Measurements from ENCODE around the gene ASB8. TPM values are rescaled to one million over a fixed set of nuclear protein-coding genes. Genes with fewer than 3 reads are reported as not detected.
A peak's percentile ranks its signal among the peaks of the same experiment; 100 is the strongest.

Gene ASB8
- total and polyA plus RNA-seq, 2 donors (not counting 1 experiment from before 2014, with no cell fraction given) = 23.8 to 35.0 TPM

GRCh38 chr12:48109424-48109823, 47.9 kb downstream of the ASB8 start:
- Histone ChIP-seq H4K20me1 (ENCODE audit: control insufficient read depth, extremely low read depth, insufficient read depth, low read length) (no peaks in the 10 kb centered on the region), H3K36me3 (ENCODE audit: control insufficient read depth, insufficient read depth, low read length) (no peaks in the 10 kb centered on the region), H3K79me2 (ENCODE audit: control insufficient read depth, insufficient read depth, low read length) (peaks cover 10% of the 10 kb centered on the region), H3K4me3 (replicated peaks in 1 of 4; ENCODE audit: control extremely low read depth in 1 of 4, insufficient read depth in 1 of 4, low read depth in 3 of 4, low read length in 4 of 4) (no peak overlapping the region), H3K4me2 (ENCODE audit: extremely low read depth, insufficient read depth, low read length) (no peak overlapping the region), H3K4me1 (ENCODE audit: control insufficient read depth, extremely low read depth, insufficient read depth, low read length) (peaks cover 3% of the 10 kb centered on the region), H3K27ac (ENCODE audit: insufficient read depth, low read length) (no peak overlapping the region), H2AFZ (ENCODE audit: low read length) (no peak overlapping the region), H3K9ac (ENCODE audit: insufficient read depth, low read length) (no peak overlapping the region), H3K27me3 (ENCODE audit: control insufficient read depth, insufficient read depth, low read length) (peaks cover 3% of the 10 kb centered on the region), H3K9me3 (ENCODE audit: control insufficient read depth, insufficient read depth, low read depth, low read length) (no peaks in the 10 kb centered on the region)
- DNase-seq (ENCODE audit: low read depth in 2 of 2) = no peak
- no peak for TF ChIP-seq CTCF (conservative IDR thresholded peaks at IDR 0.05 in 1 of 2, IDR thresholded peaks at IDR 0.05 in 1 of 2; ENCODE audit: low read depth in 1 of 2, low read length in 2 of 2)
- TF ChIP-seq EZH2 (IDR thresholded peaks at IDR 0.05; ENCODE audit: low read length, missing control alignments) = no peak

DNA sequence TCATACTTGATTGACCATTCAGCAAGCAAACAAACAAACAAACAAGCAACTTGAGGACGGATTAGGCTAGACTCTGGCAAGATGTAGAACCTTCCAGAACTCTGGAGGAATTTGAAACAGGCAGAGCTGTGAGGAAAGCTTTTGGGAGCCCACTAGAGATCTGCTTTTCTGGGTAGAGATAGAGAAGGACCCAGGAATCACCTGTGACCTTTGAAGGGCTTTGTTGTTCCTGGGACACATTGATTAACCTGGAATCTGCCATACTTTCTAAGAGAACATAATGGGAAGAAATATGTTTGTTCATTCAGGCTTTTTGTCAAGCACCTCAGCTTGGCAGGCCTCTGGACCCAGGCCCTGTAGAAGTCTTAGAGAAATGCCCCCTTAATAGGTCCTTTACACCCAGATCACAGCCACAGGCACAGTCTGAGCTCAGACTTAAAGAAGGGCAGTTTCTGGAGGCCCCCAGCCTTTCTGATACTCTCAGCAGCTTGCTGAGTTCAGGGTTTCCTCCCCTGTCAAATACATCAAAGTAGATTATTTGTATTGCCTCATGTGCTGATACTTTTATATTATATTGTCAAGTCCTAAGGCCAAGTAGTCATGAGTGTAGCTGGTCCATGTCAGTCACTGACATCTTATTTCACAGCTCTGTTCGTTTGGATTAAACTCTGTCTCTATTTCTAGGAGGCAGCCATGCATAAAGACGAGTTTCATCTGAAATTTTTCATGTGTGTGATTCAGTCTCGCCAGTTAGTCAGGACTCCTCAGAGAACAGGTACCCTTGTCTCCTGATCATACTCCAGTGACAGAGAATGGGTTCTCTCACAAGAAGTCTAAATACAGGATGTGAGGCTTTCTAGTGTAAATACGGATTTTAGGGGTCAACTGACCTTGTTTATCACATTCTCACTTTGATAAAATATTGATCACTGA, 50.4 kb downstream of the ASB8 start:
- TF ChIP-seq EZH2 (IDR thresholded peaks at IDR 0.05; ENCODE audit: low read length, missing control alignments) = no peak
- no peak for TF ChIP-seq CTCF (conservative IDR thresholded peaks at IDR 0.05 in 1 of 2, IDR thresholded peaks at IDR 0.05 in 1 of 2; ENCODE audit: low read depth in 1 of 2, low read length in 2 of 2)
- no peaks in the 10 kb centered on the region for H3K36me3 ChIP-seq (ENCODE audit: control insufficient read depth, insufficient read depth, low read length)

DNA sequence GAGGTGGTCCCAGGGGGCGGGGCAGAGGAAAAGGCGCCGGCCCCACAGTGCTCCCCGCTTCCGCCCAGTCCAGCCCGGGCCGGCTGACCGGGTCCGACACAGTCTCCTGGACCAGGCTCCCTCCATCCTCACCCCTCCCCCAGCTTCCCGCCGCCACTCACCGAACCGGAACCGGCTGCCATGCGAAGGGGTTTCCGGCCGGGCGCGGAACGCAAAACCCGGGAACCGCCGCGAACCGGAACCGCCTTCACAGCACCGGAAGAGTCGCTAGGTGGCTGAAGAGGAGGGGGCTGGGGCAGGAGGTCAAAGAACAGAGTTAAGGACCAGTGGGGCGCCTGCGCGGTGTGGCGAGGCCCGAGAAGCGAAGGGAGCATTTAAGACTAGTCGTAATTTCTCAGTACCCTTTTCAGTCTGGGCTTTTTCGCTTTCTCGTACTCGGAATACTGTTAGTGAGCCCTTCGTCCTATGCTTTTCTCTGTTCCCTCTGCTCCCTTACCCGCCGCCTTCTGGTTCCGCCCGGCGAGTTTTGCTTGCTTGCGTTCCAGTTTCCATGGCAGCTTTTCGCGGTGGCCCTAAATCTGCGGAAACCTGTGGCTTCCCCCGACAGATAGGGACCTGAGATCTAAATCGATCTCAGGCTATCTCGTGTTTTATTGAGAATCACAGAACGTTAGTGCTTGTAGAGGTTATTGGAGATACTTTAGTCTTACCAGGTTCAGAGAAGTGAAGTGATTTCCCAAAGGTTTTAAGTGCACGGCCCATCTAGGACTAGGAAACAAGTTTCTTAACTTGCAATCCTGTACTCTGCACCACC, 51.2 kb downstream of the ASB8 start, which contains the start of gene SENP1:
SENP1 (minus strand) TSS at position 213 of the 814 bp plus-strand sequence. CDS start 4,607 bp downstream, outside the sequence.
- Histone ChIP-seq H3K27ac (ENCODE audit: insufficient read depth, low read length) (peak within 1 kb of the TSS; percentile 99), H4K20me1 (ENCODE audit: control insufficient read depth, extremely low read depth, insufficient read depth, low read length) (no peaks in the 10 kb centered on the region), H3K4me3 (replicated peaks in 1 of 4; ENCODE audit: control extremely low read depth in 1 of 4, insufficient read depth in 1 of 4, low read depth in 3 of 4, low read length in 4 of 4) (peak within 1 kb of the TSS; percentile 61 to 81 (median 70)), H3K36me3 (ENCODE audit: control insufficient read depth, insufficient read depth, low read length) (no peaks in the 10 kb centered on the region), H2AFZ (ENCODE audit: low read length) (peak within 1 kb of the TSS; percentile 99), H3K4me2 (ENCODE audit: extremely low read depth, insufficient read depth, low read length) (peak within 1 kb of the TSS; percentile 92), H3K9me3 (ENCODE audit: control insufficient read depth, insufficient read depth, low read depth, low read length) (no peaks in the 10 kb centered on the region), H3K9ac (ENCODE audit: insufficient read depth, low read length) (peak within 1 kb of the TSS; percentile 95), H3K4me1 (ENCODE audit: control insufficient read depth, extremely low read depth, insufficient read depth, low read length) (peaks cover 4% of the 10 kb centered on the region), H3K27me3 (ENCODE audit: control insufficient read depth, insufficient read depth, low read length) (no peaks in the 10 kb centered on the region), H3K79me2 (ENCODE audit: control insufficient read depth, insufficient read depth, low read length) (peaks cover 38% of the 10 kb centered on the region)
- peak; percentile 87 to 91 for DNase-seq (ENCODE audit: low read depth in 2 of 2)
- no peak for TF ChIP-seq EZH2 (IDR thresholded peaks at IDR 0.05; ENCODE audit: low read length, missing control alignments)
- TF ChIP-seq CTCF (conservative IDR thresholded peaks at IDR 0.05 in 1 of 2, IDR thresholded peaks at IDR 0.05 in 1 of 2; ENCODE audit: low read depth in 1 of 2, low read length in 2 of 2) = peak; percentile 14 to 19

More for the DNA sequence above, 50.4 kb downstream of the ASB8 start:
- Histone ChIP-seq H3K27me3 (ENCODE audit: control insufficient read depth, insufficient read depth, low read length) (no peaks in the 10 kb centered on the region), H3K4me3 (replicated peaks in 1 of 4; ENCODE audit: control extremely low read depth in 1 of 4, insufficient read depth in 1 of 4, low read depth in 3 of 4, low read length in 4 of 4) (peak overlapping the region; percentile 61 to 81 (median 70)), H3K27ac (ENCODE audit: insufficient read depth, low read length) (peak overlapping the region; percentile 99), H3K4me2 (ENCODE audit: extremely low read depth, insufficient read depth, low read length) (peak overlapping the region; percentile 86), H3K4me1 (ENCODE audit: control insufficient read depth, extremely low read depth, insufficient read depth, low read length) (peaks cover 4% of the 10 kb centered on the region), H3K79me2 (ENCODE audit: control insufficient read depth, insufficient read depth, low read length) (peaks cover 31% of the 10 kb centered on the region), H4K20me1 (ENCODE audit: control insufficient read depth, extremely low read depth, insufficient read depth, low read length) (no peaks in the 10 kb centered on the region), H2AFZ (ENCODE audit: low read length) (peak overlapping the region; percentile 99), H3K9me3 (ENCODE audit: control insufficient read depth, insufficient read depth, low read depth, low read length) (no peaks in the 10 kb centered on the region), H3K9ac (ENCODE audit: insufficient read depth, low read length) (peak overlapping the region; percentile 95)
- no peak for DNase-seq (ENCODE audit: low read depth in 2 of 2)

Measured in fibroblast of lung (primary cell).